ENCODE results near the gene PTTG1IP.
A peak's percentile ranks its signal among the peaks of the same experiment; 100 is the strongest.
"Not testable (repeated sequence)": the region's sequence is repeated elsewhere in the genome, so short reads cannot be mapped to it uniquely, and the experiment has no call there.

PTTG1IP gene

GRCh38 chr21:44873356-44874239 is at the start of gene PTTG1IP:
Gene PTTG1IP (minus strand): TSS chr21:44873690. CDS start chr21:44873616, 74 bp downstream.
- DNase-seq: peak; percentile 97

GRCh38 chr21:44921928-44922327 is 48.4 kb upstream of the PTTG1IP start:
- no peak for DNase-seq

GRCh38 chr21:44920694-44921604 is 47.5 kb upstream of the PTTG1IP start, which contains the start of gene ITGB2:
Gene ITGB2 (minus strand): TSS chr21:44920899. CDS start chr21:44910782, 10,117 bp downstream.
- DNase-seq: no peak

GRCh38 chr21:44919913-44920693 is 46.6 kb upstream of the PTTG1IP start:
- DNase-seq: no peak

GRCh38 chr21:44919111-44919912 is 45.8 kb upstream of the PTTG1IP start:
- DNase-seq: no peak

GRCh38 chr21:44918581-44919033 is 45.1 kb upstream of the PTTG1IP start:
- DNase-seq: no peak

- no peak for DNase-seq
These were observed 44.6 kb upstream of the PTTG1IP start for GRCh38 chr21:44918107-44918470.

- DNase-seq: no peak
These were observed 44.1 kb upstream of the PTTG1IP start for GRCh38 chr21:44917446-44918106.

- DNase-seq: peak; percentile 43
These were observed 43.5 kb upstream of the PTTG1IP start for GRCh38 chr21:44916965-44917364.

GRCh38 chr21:44914176-44914874 is 40.8 kb upstream of the PTTG1IP start:
- DNase-seq: no peak

GRCh38 chr21:44913425-44914175 is 40.1 kb upstream of the PTTG1IP start:
- no peak for DNase-seq

- DNase-seq: not testable (repeated sequence)
These were observed 39.3 kb upstream of the PTTG1IP start for GRCh38 chr21:44912506-44913412.

GRCh38 chr21:44912158-44912473 is 38.6 kb upstream of the PTTG1IP start:
- DNase-seq: no peak

- no peak for DNase-seq
These were observed 38.1 kb upstream of the PTTG1IP start for GRCh38 chr21:44911384-44912157.

GRCh38 chr21:44911068-44911383 is 37.5 kb upstream of the PTTG1IP start:
- DNase-seq: no peak

GRCh38 chr21:44910229-44911067 is 37.0 kb upstream of the PTTG1IP start:
- no peak for DNase-seq

- DNase-seq: no peak
These were observed 36.2 kb upstream of the PTTG1IP start for GRCh38 chr21:44909719-44910118.
